ENCODE data around the gene DDIAS.

The DDIAS gene

DNA sequence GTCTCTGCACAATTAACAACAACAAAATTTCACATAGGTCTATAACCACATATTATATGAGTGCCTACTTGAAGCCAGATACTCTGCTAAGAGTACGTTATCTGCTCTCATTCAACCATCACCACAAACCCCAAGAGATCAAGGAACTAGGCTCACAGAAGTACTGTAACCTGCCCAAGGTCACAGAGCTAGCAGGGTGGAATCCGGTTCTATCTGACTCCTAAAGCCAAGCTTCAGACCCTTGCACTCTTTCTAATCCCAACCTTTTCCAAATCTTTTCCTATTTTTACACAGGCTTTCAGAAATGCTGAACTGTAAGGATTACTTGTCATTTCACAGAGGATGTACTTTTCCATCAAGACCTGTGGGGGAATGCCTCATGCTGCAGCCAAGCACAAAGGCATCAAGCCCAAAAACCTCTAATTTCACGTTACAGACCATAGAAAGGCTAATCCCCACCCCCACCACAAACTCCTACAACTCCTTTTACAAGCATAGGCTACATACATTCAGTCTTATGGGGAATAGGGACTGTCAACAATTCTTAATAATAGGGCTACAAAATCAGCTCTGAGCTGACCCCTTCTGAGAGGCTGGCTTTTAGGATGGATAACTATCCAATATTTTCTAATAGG lies 2.2 kb upstream of the DDIAS start:
- peak overlapping the region; percentile 88 for H3K4me3 ChIP-seq (replicated peaks; ENCODE audit: low read depth, low read length)
- no peak for DNase-seq (ENCODE audit: extremely low read depth, insufficient read length)
- H3K36me3 ChIP-seq (ENCODE audit: control insufficient read depth, insufficient read depth, low read length): no peaks in the 10 kb centered on the region
- TF ChIP-seq, protein P1, sequence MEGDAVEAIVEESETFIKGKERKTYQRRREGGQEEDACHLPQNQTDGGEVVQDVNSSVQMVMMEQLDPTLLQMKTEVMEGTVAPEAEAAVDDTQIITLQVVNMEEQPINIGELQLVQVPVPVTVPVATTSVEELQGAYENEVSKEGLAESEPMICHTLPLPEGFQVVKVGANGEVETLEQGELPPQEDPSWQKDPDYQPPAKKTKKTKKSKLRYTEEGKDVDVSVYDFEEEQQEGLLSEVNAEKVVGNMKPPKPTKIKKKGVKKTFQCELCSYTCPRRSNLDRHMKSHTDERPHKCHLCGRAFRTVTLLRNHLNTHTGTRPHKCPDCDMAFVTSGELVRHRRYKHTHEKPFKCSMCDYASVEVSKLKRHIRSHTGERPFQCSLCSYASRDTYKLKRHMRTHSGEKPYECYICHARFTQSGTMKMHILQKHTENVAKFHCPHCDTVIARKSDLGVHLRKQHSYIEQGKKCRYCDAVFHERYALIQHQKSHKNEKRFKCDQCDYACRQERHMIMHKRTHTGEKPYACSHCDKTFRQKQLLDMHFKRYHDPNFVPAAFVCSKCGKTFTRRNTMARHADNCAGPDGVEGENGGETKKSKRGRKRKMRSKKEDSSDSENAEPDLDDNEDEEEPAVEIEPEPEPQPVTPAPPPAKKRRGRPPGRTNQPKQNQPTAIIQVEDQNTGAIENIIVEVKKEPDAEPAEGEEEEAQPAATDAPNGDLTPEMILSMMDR (IDR thresholded peaks at IDR 0.05; ENCODE audit: insufficient read depth, low read length, poor library complexity, severe bottlenecking): no peak
- H3K27me3 ChIP-seq (replicated peaks; ENCODE audit: control insufficient read depth, insufficient read depth, low read length): no peaks in the 10 kb centered on the region

DNA sequence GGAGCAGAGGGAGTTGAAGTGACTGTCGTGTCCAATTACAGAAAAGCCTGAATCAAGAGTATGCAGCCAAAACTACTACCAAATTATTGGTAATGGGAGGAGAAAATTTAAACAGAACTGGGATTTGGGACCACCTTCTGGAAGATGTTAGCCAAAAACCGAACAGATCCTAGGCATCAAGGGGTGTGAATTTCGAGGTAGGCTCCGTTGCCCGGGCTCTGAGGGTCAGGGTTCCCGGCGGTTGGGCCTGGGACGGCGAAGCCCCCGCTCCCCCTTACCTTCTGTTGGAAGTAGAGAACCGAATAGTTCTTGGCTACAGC lies 1.6 kb upstream of the DDIAS start:
- no peaks in the 10 kb centered on the region for H3K36me3 ChIP-seq (ENCODE audit: control insufficient read depth, insufficient read depth, low read length)
- no peak for DNase-seq (ENCODE audit: extremely low read depth, insufficient read length)
- no peaks in the 10 kb centered on the region for H3K27me3 ChIP-seq (replicated peaks; ENCODE audit: control insufficient read depth, insufficient read depth, low read length)
- TF ChIP-seq, protein P1 (IDR thresholded peaks at IDR 0.05; ENCODE audit: insufficient read depth, low read length, poor library complexity, severe bottlenecking): no peak
- peak overlapping the region; percentile 88 for H3K4me3 ChIP-seq (replicated peaks; ENCODE audit: low read depth, low read length)

DNA sequence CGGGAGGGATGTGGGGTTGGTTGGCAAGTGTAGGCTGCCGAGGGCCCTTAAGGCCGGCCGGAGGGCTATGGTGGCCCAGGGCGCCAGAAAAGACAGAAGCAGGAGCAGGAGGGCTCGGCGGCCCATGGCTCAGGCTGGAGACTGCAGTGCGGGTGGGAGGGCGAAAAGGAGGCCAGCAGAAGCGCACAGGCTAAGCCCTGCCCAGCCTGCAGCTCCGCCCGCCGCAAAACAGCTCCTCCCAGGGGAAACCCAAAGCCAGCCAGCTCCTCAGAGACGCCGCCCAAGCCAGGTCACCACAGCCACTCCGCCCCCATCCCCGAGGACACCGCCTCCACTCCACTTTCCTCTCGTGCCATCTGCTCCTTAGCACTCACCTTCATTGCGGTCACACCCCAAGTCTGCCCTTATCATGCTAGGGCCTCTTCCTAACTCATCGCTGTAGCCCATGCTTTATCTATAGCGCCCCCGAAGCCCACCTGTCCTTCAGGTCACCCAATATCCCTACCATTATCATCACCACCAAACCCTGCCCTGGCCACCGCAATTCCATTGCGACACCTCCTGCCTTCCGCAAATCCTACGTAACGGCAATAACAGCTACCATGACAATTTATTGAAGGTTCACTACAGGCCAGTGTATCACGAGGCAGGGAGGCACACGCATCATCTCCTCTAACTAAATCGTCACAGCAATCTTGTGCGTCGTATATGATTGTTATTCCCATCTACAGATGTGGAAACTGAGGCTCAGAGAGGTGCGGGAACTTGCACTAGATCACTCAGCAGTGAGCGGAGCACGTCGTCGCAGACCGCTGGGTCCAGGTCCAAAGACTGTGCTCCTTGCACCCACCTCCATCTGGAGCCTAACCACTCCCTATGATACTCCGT lies 1.0 kb upstream of the DDIAS start, which contains the start of gene PRCP:
PRCP (minus strand) TSS at position 154 of the 888 bp plus-strand sequence; CDS start at position 126, 28 bp downstream.
- H3K27me3 ChIP-seq (replicated peaks; ENCODE audit: control insufficient read depth, insufficient read depth, low read length): no peaks in the 10 kb centered on the region
- TF ChIP-seq, protein P1 (IDR thresholded peaks at IDR 0.05; ENCODE audit: insufficient read depth, low read length, poor library complexity, severe bottlenecking): no peak
- no peaks in the 10 kb centered on the region for H3K36me3 ChIP-seq (ENCODE audit: control insufficient read depth, insufficient read depth, low read length)
- H3K4me3 ChIP-seq (replicated peaks; ENCODE audit: low read depth, low read length): peak within 1 kb of the TSS; percentile 88
- peak; percentile 90 for DNase-seq (ENCODE audit: extremely low read depth, insufficient read length)

DNA sequence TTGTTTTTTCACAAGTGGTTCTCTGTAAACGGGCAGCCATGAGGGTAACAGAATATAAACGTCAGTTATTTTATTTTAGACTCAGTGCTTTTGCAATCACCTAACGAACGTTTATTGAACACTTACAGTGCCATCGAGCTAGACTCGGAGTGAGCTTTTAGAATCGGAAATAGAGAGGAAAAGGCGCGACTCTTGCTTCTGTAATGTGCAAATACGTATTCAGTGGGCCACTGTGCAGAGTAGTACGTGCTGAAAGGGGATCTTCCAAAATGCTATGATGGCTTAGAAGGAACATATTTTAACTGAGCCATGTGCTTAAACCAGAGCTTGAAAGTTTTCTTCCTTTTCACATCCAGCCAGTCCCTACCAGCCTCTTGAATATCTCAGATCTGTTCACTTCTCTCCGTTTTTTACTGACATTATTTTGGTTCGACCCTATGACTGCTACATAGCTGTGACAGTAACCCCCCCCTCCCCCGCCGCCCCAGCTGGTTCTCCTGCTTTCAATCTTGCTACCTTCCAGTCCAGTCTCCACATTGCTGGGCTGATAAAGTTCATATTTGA lies 468 bp downstream of the DDIAS start:
- no peak for DNase-seq (ENCODE audit: extremely low read depth, insufficient read length)
- TF ChIP-seq, protein P1 (IDR thresholded peaks at IDR 0.05; ENCODE audit: insufficient read depth, low read length, poor library complexity, severe bottlenecking): no peak
- no peaks in the 10 kb centered on the region for H3K27me3 ChIP-seq (replicated peaks; ENCODE audit: control insufficient read depth, insufficient read depth, low read length)
- peak overlapping the region; percentile 88 for H3K4me3 ChIP-seq (replicated peaks; ENCODE audit: low read depth, low read length)
- H3K36me3 ChIP-seq (ENCODE audit: control insufficient read depth, insufficient read depth, low read length): no peaks in the 10 kb centered on the region

DNA sequence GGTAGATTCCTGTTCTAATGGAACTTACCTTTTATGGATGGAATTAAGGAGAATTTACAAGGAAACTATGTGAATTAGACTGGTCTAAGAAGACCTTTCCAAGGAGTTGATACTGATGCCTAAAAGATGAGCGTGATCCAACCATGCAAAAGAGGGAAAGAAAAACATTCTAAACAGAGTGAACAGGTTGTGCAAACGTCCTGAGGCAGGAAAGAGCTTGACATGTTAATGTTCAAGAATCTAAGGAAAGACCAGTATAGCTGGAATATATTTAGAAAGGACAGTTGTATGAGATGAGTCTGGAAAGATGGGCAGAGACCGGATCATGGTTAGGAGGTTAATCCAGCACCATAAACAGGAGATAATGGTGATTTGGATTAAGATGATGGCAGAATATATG lies 1.3 kb downstream of the DDIAS start:
- no peaks in the 10 kb centered on the region for H3K36me3 ChIP-seq (ENCODE audit: control insufficient read depth, insufficient read depth, low read length)
- no peak overlapping the region for H3K4me3 ChIP-seq (replicated peaks; ENCODE audit: low read depth, low read length)
- TF ChIP-seq, protein P1 (IDR thresholded peaks at IDR 0.05; ENCODE audit: insufficient read depth, low read length, poor library complexity, severe bottlenecking): no peak
- DNase-seq (ENCODE audit: extremely low read depth, insufficient read length): no peak
- H3K27me3 ChIP-seq (replicated peaks; ENCODE audit: control insufficient read depth, insufficient read depth, low read length): no peaks in the 10 kb centered on the region
